ENCODE data around the gene DGCR8.

DNA sequence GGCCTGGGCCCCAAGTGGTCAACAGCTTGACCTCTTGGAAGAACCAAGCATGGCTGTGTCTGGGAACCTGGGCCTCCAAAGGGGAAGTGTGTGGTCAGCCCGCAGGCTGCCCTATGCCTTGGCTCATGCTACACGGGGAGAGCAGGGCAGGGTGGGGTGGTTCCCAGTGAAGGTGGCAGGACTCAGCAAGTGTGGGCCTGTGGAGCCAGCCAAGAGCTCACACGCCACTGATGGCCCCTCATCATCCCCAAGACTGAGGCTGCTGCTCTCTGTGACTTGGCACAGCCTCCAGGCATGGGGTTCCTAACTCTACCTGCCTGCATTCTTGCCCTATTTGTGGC lies 15.9 kb upstream of the DGCR8 start:
- TF ChIP-seq, protein P1, sequence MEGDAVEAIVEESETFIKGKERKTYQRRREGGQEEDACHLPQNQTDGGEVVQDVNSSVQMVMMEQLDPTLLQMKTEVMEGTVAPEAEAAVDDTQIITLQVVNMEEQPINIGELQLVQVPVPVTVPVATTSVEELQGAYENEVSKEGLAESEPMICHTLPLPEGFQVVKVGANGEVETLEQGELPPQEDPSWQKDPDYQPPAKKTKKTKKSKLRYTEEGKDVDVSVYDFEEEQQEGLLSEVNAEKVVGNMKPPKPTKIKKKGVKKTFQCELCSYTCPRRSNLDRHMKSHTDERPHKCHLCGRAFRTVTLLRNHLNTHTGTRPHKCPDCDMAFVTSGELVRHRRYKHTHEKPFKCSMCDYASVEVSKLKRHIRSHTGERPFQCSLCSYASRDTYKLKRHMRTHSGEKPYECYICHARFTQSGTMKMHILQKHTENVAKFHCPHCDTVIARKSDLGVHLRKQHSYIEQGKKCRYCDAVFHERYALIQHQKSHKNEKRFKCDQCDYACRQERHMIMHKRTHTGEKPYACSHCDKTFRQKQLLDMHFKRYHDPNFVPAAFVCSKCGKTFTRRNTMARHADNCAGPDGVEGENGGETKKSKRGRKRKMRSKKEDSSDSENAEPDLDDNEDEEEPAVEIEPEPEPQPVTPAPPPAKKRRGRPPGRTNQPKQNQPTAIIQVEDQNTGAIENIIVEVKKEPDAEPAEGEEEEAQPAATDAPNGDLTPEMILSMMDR (IDR thresholded peaks at IDR 0.05; ENCODE audit: low read depth, low read length, poor library complexity, severe bottlenecking): no peak
- TF ChIP-seq EZH2phosphoT487 (IDR thresholded peaks at IDR 0.05; ENCODE audit: borderline replicate concordance, low read length): no peak

Measured in DOHH2 (cell line).